Body of pancreas (tissue), 4 donors: ENCODE results near the gene MBD4. TPM values are rescaled to one million over a fixed set of nuclear protein-coding genes. Genes with fewer than 3 reads are reported as not detected.

Experiments
- ATAC-seq: fragments of 150-250 bp; one replicate; pipeline ENCODE4 v1.9.1; 2016
- DNase-seq, 4 donors: peaks; one replicate each; pipeline ENCODE4 v3.0.0-alpha.2; 2019
- H3K27ac ChIP-seq, 4 donors: fragments of 200-600 bp; sonication (generic); 1 replicate in 3 of 4; 2 replicates in 1 of 4; pipeline versions ENCODE4 v1.5.1 to v1.6.1; 2016 to 2019; ENCODE audit warnings: mild to moderate bottlenecking in 1 of 4, mixed read lengths in 1 of 4, moderate library complexity in 1 of 4
- H3K27me3 ChIP-seq, 2 donors: fragments of 200-600 bp; sonication (generic); one replicate each; pipeline ENCODE4 v1.6.0; 2016; ENCODE audit warnings: mild to moderate bottlenecking in 1 of 2
- H3K36me3 ChIP-seq, 2 donors: fragments of 200-600 bp; sonication (generic); replicated peaks in 1 of 2; 2 replicates each; pipeline ENCODE4 v1.5.1; 2016; ENCODE audit warnings: low read depth in 2 of 2; ENCODE audit not compliant: insufficient read depth in 1 of 2
- H3K4me1 ChIP-seq: fragments of 200-600 bp; sonication (generic); one replicate; pipeline ENCODE4 v1.6.0; 2016
- H3K4me3 ChIP-seq, 2 donors: fragments of 200-600 bp; sonication (generic); 1 replicate in 1 of 2; 2 replicates in 1 of 2; pipeline ENCODE4 v1.5.1; 2016 to 2019
- H3K9me3 ChIP-seq, 3 donors: fragments of 200-600 bp; sonication (generic); 1 replicate in 2 of 3; 2 replicates in 1 of 3; pipeline ENCODE4 v1.5.1; 2016
- POLR2A ChIP-seq, 3 donors: fragments of 450-650 bp; IDR thresholded peaks; one replicate each; pipeline ENCODE4 v1.6.1; 2016; ENCODE audit warnings: antibody characterized with exemption in 3 of 3, mild to moderate bottlenecking in 2 of 3
- WGBS, 2 donors: methylation state at CpG; one replicate each; pipeline ENCODE4 v1.1.5; 2017; 5-methylcytosine and 5-hydroxymethylcytosine counted together
- intact Hi-C: fragments of 100-400 bp; cut with DNase I; formaldehyde crosslinking; loops from one replicate; pipeline ENCODE4 v1.15.1; 2023
- total RNA-seq, 2 donors: library from RNA; depleted of rRNA; stranded (reverse); fragments of >200 nt; gene quantifications; one replicate each; pipeline ENCODE4 v1.1.0, GENCODE V29; 2016
- TF ChIP-seq, protein P1 (sequence below), 7 experiments: fragments of 450-650 bp in 4 of 7; fragments of 200-600 bp in 3 of 7; sonication (generic) in 3 of 7; IDR thresholded peaks; one replicate each; pipeline ENCODE4 v1.5.1; 2016 to 2019; ENCODE audit warnings: antibody characterized with exemption in 7 of 7

MBD4 gene
- total RNA-seq, 2 donors from 2014 or later: 18.7 to 23.1 TPM

- Histone ChIP-seq H3K27me3 (no peaks in the 10 kb centered on the region), H3K4me3 (no peak overlapping the region), H3K27ac (no peak overlapping the region), H3K9me3 (no peaks in the 10 kb centered on the region), H3K4me1 (no peaks in the 10 kb centered on the region), H3K36me3 (no peaks in the 10 kb centered on the region)
- intact Hi-C loops: no loop called here
- ATAC-seq (no peak), DNase-seq (no peak)
- WGBS, 2 donors: 89 to 96% methylated on average over 3 of the region's 3 CpGs
- TF ChIP-seq, protein P1, sequence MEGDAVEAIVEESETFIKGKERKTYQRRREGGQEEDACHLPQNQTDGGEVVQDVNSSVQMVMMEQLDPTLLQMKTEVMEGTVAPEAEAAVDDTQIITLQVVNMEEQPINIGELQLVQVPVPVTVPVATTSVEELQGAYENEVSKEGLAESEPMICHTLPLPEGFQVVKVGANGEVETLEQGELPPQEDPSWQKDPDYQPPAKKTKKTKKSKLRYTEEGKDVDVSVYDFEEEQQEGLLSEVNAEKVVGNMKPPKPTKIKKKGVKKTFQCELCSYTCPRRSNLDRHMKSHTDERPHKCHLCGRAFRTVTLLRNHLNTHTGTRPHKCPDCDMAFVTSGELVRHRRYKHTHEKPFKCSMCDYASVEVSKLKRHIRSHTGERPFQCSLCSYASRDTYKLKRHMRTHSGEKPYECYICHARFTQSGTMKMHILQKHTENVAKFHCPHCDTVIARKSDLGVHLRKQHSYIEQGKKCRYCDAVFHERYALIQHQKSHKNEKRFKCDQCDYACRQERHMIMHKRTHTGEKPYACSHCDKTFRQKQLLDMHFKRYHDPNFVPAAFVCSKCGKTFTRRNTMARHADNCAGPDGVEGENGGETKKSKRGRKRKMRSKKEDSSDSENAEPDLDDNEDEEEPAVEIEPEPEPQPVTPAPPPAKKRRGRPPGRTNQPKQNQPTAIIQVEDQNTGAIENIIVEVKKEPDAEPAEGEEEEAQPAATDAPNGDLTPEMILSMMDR (IDR thresholded peaks at IDR 0.05): no peak
- no peak for TF ChIP-seq POLR2A (IDR thresholded peaks at IDR 0.05)
Measured at GRCh38 chr3:129463094-129463493, 23.3 kb upstream of the MBD4 start.

GRCh38 chr3:129462361-129462968 lies 22.7 kb upstream of the MBD4 start:
- Histone ChIP-seq H3K4me1 (no peaks in the 10 kb centered on the region), H3K27me3 (no peaks in the 10 kb centered on the region), H3K9me3 (no peaks in the 10 kb centered on the region), H3K36me3 (no peaks in the 10 kb centered on the region), H3K4me3 (no peak overlapping the region), H3K27ac (no peak overlapping the region)
- TF ChIP-seq, protein P1 (IDR thresholded peaks at IDR 0.05): no peak
- TF ChIP-seq POLR2A (IDR thresholded peaks at IDR 0.05): no peak
- DNase-seq (no peak), ATAC-seq (no peak)
- 52 to 62% methylated on average over 3 of the region's 3 CpGs for WGBS, 2 donors
- intact Hi-C loops: no loop called here

DNA sequence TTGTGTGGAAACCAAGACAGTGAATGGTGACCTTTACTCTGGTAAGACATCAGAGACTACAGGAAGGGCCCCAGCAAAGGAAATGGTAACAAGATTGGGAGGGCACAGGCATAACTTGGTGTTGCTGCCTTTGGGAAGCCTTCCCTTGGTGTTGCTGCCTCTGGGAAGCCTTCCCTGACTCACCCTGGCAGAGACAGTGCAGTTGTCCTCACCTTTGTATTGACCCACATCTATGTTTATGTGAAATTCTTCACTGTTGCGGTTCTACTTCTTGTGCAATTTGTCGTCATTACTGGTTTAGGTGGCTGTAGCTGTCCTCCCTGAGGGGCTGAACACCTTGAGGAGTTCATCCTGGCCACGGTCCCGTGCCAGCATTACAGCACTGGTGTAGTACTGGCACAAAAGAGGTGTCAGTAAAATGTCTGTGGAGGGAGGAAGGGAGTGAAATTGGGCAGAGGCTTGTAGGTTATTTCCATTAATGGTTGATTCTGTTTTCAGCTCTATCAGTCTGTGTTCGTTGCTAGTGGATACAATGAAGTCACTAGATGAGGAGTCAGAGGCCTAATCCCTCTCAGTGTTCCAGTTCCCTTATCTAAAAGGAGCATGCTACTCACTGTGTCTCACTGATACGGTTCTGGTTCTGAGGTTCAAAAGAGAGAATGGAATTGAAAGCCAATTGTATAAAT lies 21.9 kb upstream of the MBD4 start:
- Histone ChIP-seq H3K27me3 (no peaks in the 10 kb centered on the region), H3K4me1 (no peaks in the 10 kb centered on the region), H3K27ac (no peak overlapping the region), H3K4me3 (no peak overlapping the region), H3K36me3 (no peaks in the 10 kb centered on the region), H3K9me3 (no peaks in the 10 kb centered on the region)
- intact Hi-C loops: no loop called here
- no peak for ATAC-seq
- WGBS, 2 donors: 89 to 91% methylated on average over 6 of the region's 6 CpGs
- no peak for TF ChIP-seq POLR2A (IDR thresholded peaks at IDR 0.05)
- TF ChIP-seq, protein P1 (IDR thresholded peaks at IDR 0.05): no peak
- no peak for DNase-seq

GRCh38 chr3:129461022-129461421 lies 21.3 kb upstream of the MBD4 start:
- no peak overlapping the region for H3K27ac ChIP-seq
- WGBS, 2 donors: 82 to 95% methylated on average over 1 of the region's 1 CpG
- no peaks in the 10 kb centered on the region for H3K4me1 ChIP-seq
- H3K27me3 ChIP-seq: no peaks in the 10 kb centered on the region
- intact Hi-C loops: no loop called here
- no peaks in the 10 kb centered on the region for H3K36me3 ChIP-seq
- TF ChIP-seq POLR2A (IDR thresholded peaks at IDR 0.05): no peak
- TF ChIP-seq, protein P1 (IDR thresholded peaks at IDR 0.05): no peak
- DNase-seq (no peak), ATAC-seq (no peak)
- H3K4me3 ChIP-seq: no peak overlapping the region
- H3K9me3 ChIP-seq: no peaks in the 10 kb centered on the region

GRCh38 chr3:129460572-129460971 lies 20.8 kb upstream of the MBD4 start:
- no peaks in the 10 kb centered on the region for H3K36me3 ChIP-seq
- no peak for DNase-seq
- WGBS, 2 donors: 92 to 93% methylated on average over 2 of the region's 2 CpGs

More at GRCh38 chr3:129460572-129460971, 20.8 kb upstream of the MBD4 start:
- intact Hi-C loops: no loop called here
- Histone ChIP-seq H3K4me1 (no peaks in the 10 kb centered on the region), H3K4me3 (no peak overlapping the region), H3K27ac (no peak overlapping the region), H3K9me3 (no peaks in the 10 kb centered on the region), H3K27me3 (no peaks in the 10 kb centered on the region)
- TF ChIP-seq POLR2A (IDR thresholded peaks at IDR 0.05): no peak
- TF ChIP-seq, protein P1 (IDR thresholded peaks at IDR 0.05): no peak
- ATAC-seq: no peak
